Fibroblast of peridontal ligament (primary cell): ENCODE results near the gene S1PR4.
"Not testable (repeated sequence)": the region's sequence is repeated elsewhere in the genome, so short reads cannot be mapped to it uniquely, and the experiment has no call there.

Experiments used
- DNase-seq: peaks from one replicate; pipeline ENCODE4 v3.0.0-alpha.2; 2010; ENCODE audit errors: extremely low read depth

S1PR4 gene

GRCh38 chr19:3220576-3220975 is 42.0 kb downstream of the S1PR4 start:
- DNase-seq: no peak

- DNase-seq: not testable (repeated sequence)
These were observed 43.0 kb downstream of the S1PR4 start for GRCh38 chr19:3221576-3221975.

DNA sequence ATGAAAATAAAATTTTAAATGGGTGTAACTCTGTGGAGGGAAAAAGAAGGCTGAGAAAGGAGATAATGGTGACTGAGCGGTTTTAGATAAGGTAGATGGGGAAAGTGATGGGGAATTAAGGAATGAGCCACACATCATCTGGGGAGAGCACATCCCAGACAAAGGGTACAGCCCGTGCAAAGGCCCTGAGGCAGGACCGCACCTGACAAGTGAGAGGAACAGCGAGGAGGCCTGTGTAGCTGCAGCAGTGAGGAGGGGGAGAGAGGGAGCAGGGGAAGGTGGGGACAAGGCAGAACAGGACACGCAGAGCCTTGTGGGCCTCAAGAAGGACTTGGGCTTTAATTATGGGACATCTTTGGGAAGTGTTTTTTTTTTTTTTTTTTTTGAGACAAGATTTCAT is 44.1 kb downstream of the S1PR4 start:
- DNase-seq: no peak

GRCh38 chr19:3224346-3225168 is 46.0 kb downstream of the S1PR4 start, which contains the start of gene CELF5:
Gene CELF5 (plus strand): TSS chr19:3224661. CDS start chr19:3224740, 79 bp downstream.
- peak; percentile 3 for DNase-seq

DNA sequence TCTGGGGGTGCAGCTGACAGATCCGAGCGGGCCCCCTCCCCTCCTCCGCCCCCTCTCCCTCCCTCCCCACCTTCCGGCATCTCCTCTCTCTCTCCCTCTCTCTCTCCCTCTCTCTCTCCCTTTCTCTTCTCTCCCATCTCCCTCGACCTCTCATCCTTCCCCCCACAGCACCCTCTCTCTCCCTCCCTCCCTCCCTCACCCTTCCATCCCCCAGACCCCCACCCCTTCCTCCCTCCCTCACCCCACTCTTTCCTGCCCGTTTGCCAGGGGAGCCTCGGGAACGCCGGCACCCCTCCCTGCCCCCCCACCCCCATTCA is 46.6 kb downstream of the S1PR4 start:
- no peak for DNase-seq

DNA sequence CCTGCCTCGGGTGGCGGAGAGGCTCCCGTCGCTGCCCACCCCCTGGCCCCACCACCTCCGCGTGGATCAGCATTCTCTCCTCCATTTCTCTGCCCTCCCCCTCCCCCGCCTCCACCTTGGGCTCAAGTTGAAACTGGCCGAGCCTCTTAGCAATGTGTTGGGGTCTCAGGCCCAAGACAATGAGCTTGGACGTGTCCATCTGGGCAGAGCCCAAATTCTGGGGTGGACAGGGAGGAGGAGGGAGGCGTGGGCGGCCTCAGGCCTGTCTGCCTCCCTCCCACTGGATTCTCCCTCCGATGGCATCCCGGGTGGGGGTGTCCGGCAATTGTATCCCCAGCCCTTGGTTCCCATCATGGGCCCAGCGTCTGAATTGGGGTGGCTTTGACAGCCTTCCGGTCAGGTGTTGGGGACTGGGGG is 47.1 kb downstream of the S1PR4 start:
- no peak for DNase-seq

- DNase-seq: no peak
These were observed 48.6 kb downstream of the S1PR4 start for GRCh38 chr19:3227054-3227626.

DNA sequence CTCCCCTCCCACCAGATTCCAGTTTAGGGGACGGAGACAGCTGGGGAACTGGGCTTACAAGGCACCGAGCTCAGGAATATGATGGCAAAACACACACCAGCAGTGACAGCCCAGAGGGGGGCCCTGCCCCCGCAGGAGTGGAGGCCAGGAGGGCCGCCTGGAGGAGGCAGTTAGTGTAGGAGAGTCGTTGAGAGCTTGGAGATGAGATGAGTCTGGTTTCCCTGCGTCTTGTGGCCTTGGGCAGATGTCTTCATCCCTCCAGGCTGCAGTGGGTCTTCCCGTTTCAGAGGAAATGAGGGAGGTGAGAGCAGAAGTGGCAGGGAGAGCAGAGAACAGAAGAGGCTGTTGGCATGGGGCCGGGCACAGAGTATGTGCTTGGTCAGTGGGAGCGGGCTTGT is 50.8 kb downstream of the S1PR4 start:
- no peak for DNase-seq
